Measurements from ENCODE around the gene HABP4. TPM values are rescaled to one million over a fixed set of nuclear protein-coding genes. Genes with fewer than 3 reads are reported as not detected.

The HABP4 gene
- total RNA-seq, 1 donor from 2014 or later: 14.3 TPM

DNA sequence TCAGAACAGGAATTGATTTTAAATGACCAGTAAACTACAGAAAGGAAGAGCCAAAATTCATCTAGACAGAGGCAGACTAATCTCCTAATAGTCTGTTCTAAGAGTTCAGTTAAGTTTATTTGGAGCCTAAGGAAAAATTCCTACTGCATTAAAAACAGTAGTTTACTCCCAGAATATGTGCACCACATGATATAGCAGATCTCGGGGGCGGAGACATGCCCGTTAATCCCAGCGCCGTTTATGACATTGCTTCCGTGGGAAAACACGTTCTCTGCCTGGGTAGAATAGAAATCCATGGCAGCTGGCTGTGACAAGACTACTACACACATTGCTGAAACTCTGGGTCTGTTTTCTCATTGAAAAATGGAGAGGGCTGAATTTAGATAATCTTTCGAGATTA is 11.4 kb downstream of the HABP4 start:
- DNase-seq (ENCODE audit: low spot score): no peak
- intact Hi-C loops (cut with micrococcal nuclease): no loop called here
- peaks cover 23% of the 10 kb centered on the region for H3K36me3 Mint-ChIP-seq (ENCODE audit: low read depth)
- H3K4me3 Mint-ChIP-seq (ENCODE audit: low read depth): no peak overlapping the region
- H3K27ac Mint-ChIP-seq: no peak overlapping the region
- no peaks in the 10 kb centered on the region for H3K27me3 Mint-ChIP-seq (ENCODE audit: low read depth)
- H3K9me3 Mint-ChIP-seq: no peaks in the 10 kb centered on the region
- peaks cover 3% of the 10 kb centered on the region for H3K4me1 Mint-ChIP-seq (ENCODE audit: low read depth)

DNA sequence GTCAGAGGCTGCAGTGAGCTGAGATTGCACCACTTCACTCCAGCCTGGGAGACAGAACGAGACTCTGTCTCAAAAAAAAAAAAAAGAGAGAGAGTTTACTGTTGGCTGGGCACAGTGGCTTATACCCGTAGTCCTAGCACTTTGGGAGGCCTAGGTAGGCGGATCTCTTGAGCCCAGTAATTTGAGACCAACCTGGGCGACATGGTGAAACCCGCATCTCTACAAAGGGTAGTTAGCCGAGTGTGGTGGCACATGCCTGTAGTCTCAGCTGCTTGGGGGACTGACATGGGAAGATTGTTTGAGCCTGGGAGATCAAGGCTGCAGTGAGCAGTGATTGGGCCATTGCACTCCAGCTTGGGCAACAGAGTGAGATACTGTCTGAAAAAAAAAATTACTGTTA is 12.6 kb downstream of the HABP4 start:
- H3K36me3 Mint-ChIP-seq (ENCODE audit: low read depth): peaks cover 23% of the 10 kb centered on the region
- H3K27me3 Mint-ChIP-seq (ENCODE audit: low read depth): no peaks in the 10 kb centered on the region
- no peak for DNase-seq (ENCODE audit: low spot score)
- peaks cover 3% of the 10 kb centered on the region for H3K4me1 Mint-ChIP-seq (ENCODE audit: low read depth)
- no peaks in the 10 kb centered on the region for H3K9me3 Mint-ChIP-seq
- no peak overlapping the region for H3K27ac Mint-ChIP-seq
- intact Hi-C loops (cut with micrococcal nuclease): no loop called here
- H3K4me3 Mint-ChIP-seq (ENCODE audit: low read depth): no peak overlapping the region

DNA sequence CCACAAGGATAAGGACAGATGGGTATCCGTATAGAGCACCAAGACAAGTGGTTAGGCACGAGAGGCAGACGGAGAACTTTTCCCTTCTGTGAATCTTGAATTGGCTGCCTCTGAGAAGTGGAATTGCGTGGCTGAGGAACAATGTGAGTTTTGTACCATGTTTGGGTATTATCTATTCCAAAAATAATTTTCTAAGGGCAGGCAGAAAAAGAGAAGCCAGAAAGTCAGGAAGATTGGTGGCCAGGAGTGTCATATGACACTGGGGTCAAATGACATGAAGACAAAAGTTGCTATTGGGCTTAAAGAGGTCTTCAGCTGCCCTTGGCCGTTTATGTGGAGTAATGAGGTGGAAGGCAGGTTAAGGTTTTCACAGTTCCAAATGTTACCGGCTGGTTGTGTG is 14.5 kb downstream of the HABP4 start:
- H3K9me3 Mint-ChIP-seq: no peaks in the 10 kb centered on the region
- DNase-seq (ENCODE audit: low spot score): no peak
- intact Hi-C loops (cut with micrococcal nuclease): no loop called here
- H3K4me1 Mint-ChIP-seq (ENCODE audit: low read depth): no peaks in the 10 kb centered on the region
- H3K4me3 Mint-ChIP-seq (ENCODE audit: low read depth): no peak overlapping the region
- H3K27ac Mint-ChIP-seq: no peak overlapping the region
- H3K27me3 Mint-ChIP-seq (ENCODE audit: low read depth): no peaks in the 10 kb centered on the region
- H3K36me3 Mint-ChIP-seq (ENCODE audit: low read depth): peaks cover 11% of the 10 kb centered on the region

DNA sequence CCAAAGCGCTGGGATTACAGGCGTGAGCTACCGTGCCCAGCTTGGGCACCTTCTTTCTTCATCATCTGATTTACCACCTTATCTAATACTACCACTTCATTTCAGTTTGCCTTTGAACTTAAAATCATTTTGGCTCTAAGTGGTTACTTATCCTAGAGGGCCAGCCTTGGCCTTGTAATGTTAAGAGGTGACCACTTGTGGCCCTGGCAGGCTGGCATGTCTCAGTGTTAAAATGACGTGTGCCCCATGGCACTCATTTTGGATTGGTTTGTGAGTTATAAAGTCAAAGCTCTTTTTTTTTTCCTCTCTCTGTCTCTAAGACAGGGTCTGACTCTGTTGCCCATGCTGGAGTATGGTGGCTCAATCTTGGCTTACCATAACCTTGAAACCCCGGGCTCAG is 17.8 kb downstream of the HABP4 start:
- Mint-ChIP-seq H3K27me3 (ENCODE audit: low read depth) (no peaks in the 10 kb centered on the region), H3K9me3 (no peaks in the 10 kb centered on the region), H3K36me3 (ENCODE audit: low read depth) (peaks cover 13% of the 10 kb centered on the region), H3K27ac (no peak overlapping the region), H3K4me1 (ENCODE audit: low read depth) (no peaks in the 10 kb centered on the region), H3K4me3 (ENCODE audit: low read depth) (no peak overlapping the region)
- no peak for DNase-seq (ENCODE audit: low spot score)
- intact Hi-C loops (cut with micrococcal nuclease): no loop called here

DNA sequence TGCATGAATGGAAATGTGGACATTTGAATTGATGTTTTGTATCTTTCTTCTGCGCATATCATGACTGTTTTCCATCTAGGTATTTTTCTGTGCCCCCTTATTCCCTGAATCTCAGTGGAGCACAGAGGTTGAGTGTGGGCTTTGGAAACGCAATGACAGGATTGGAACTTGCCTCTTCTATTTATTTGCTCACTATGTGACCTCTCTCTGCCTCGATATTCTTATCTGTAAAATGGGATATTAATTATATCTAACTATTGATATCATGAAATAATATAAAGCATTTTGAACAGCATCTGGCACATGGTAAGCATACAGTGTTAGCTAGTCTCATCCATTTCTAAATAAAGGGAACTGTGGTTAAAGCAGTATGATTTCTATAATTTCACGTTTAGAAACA is 26.0 kb downstream of the HABP4 start:
- H3K36me3 Mint-ChIP-seq (ENCODE audit: low read depth): peaks cover 17% of the 10 kb centered on the region
- DNase-seq (ENCODE audit: low spot score): no peak
- H3K27me3 Mint-ChIP-seq (ENCODE audit: low read depth): no peaks in the 10 kb centered on the region
- no peak overlapping the region for H3K4me3 Mint-ChIP-seq (ENCODE audit: low read depth)
- no peaks in the 10 kb centered on the region for H3K9me3 Mint-ChIP-seq
- no peak overlapping the region for H3K27ac Mint-ChIP-seq
- intact Hi-C loops (cut with micrococcal nuclease): no loop called here
- H3K4me1 Mint-ChIP-seq (ENCODE audit: low read depth): peaks cover 10% of the 10 kb centered on the region

DNA sequence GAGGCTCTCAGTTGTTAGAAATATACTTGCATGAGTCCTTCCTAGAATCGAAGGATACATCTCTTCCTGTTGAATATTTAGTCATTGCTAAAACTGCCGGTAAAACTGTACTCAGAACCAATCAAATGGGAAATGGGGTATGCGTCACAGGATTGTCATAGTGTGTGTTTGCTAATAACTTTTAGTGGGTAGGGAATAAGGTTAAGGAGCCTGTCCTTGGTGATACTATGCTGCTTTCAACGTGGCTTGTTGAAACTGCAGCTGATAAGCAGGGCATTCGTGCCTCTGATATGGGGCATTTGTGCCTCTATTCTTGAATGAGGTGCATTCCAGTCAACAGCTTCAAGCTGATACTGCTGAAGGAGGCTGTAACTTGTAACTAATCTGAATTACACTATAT is 26.6 kb downstream of the HABP4 start:
- Mint-ChIP-seq H3K36me3 (ENCODE audit: low read depth) (peaks cover 13% of the 10 kb centered on the region), H3K4me3 (ENCODE audit: low read depth) (no peak overlapping the region), H3K27ac (no peak overlapping the region), H3K9me3 (no peaks in the 10 kb centered on the region), H3K4me1 (ENCODE audit: low read depth) (peaks cover 10% of the 10 kb centered on the region), H3K27me3 (ENCODE audit: low read depth) (no peaks in the 10 kb centered on the region)
- intact Hi-C loops (cut with micrococcal nuclease): no loop called here
- DNase-seq (ENCODE audit: low spot score): no peak

DNA sequence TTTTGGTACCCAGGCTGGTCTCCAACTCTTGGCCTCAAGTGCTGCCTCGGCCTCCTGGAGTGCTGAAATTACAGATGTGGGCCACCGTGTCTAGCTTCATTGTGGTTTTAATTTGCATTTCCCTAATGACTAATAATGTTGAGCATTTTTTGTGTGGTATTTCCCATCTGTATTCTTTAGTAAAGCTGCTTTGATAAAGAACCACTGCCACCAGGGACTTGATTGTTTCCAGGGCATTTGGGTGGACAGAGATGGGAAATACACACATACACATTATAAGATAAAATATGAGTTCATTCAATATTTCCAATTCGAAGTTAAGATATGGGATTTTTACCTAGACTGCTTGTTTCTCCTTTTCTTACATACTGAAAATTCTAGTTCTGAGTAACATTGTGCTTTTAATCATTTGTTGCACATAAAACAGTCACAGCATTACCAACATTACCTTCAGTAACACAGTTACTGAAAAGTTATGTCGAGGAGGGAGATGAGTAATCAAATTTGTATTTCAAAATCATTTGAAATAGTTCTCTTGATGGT is 28.9 kb downstream of the HABP4 start:
- Mint-ChIP-seq H3K4me3 (ENCODE audit: low read depth) (no peak overlapping the region), H3K27me3 (ENCODE audit: low read depth) (no peaks in the 10 kb centered on the region), H3K36me3 (ENCODE audit: low read depth) (peaks cover 23% of the 10 kb centered on the region), H3K4me1 (ENCODE audit: low read depth) (peaks cover 10% of the 10 kb centered on the region), H3K9me3 (no peaks in the 10 kb centered on the region), H3K27ac (peak overlapping the region; percentile 66)
- intact Hi-C loops (cut with micrococcal nuclease): loop anchor here (1.0 to 2.0 kb wide), 3 partner anchors 12 to 72 kb away; partner anchors contain the start of gene HABP4
- DNase-seq (ENCODE audit: low spot score): no peak

DNA sequence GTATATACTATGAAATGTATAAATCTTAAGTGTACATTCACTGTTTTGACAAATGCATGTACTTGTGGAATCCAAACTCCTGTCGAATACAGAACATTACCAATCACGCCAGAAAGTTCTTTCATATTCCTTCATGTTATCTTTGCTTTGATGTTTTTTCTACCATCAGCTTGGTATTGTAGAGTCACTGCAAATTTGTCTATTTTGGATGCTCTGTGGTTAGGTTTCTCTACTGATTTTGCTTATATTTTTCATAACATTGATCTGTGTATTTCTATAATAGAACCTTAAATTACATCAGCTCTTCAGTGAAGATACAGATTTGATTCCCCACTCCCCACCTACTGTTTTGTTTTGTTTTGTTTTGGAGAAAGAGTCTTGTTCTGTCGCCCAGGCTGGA is 30.8 kb downstream of the HABP4 start:
- no peaks in the 10 kb centered on the region for H3K27me3 Mint-ChIP-seq (ENCODE audit: low read depth)
- peaks cover 33% of the 10 kb centered on the region for H3K36me3 Mint-ChIP-seq (ENCODE audit: low read depth)
- no peak for DNase-seq (ENCODE audit: low spot score)
- H3K4me3 Mint-ChIP-seq (ENCODE audit: low read depth): no peak overlapping the region
- H3K27ac Mint-ChIP-seq: no peak overlapping the region
- H3K4me1 Mint-ChIP-seq (ENCODE audit: low read depth): peaks cover 10% of the 10 kb centered on the region
- no peaks in the 10 kb centered on the region for H3K9me3 Mint-ChIP-seq
- intact Hi-C loops (cut with micrococcal nuclease): no loop called here

DNA sequence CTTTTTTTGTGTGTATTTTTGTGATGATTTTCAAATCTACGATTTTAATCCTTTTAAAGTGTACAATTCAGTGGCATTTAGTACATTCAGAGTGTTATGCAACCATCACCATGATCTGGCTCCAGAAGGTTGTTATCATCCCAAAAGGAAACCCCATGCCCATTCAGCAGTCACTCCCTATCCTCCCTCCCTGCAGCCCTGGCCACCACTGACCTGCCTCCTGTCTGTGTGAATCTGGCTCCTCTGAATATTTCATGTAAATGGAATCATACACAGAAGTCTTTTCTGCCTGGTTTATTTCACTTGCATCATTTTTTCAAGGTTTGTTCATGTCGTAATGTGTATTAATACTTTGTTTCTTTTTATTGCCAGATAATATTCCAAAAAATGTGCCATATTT is 32.5 kb downstream of the HABP4 start:
- Mint-ChIP-seq H3K9me3 (no peaks in the 10 kb centered on the region), H3K36me3 (ENCODE audit: low read depth) (peaks cover 34% of the 10 kb centered on the region), H3K4me1 (ENCODE audit: low read depth) (peaks cover 8% of the 10 kb centered on the region), H3K27ac (no peak overlapping the region), H3K4me3 (ENCODE audit: low read depth) (no peak overlapping the region), H3K27me3 (ENCODE audit: low read depth) (no peaks in the 10 kb centered on the region)
- DNase-seq (ENCODE audit: low spot score): no peak
- intact Hi-C loops (cut with micrococcal nuclease): no loop called here

DNA sequence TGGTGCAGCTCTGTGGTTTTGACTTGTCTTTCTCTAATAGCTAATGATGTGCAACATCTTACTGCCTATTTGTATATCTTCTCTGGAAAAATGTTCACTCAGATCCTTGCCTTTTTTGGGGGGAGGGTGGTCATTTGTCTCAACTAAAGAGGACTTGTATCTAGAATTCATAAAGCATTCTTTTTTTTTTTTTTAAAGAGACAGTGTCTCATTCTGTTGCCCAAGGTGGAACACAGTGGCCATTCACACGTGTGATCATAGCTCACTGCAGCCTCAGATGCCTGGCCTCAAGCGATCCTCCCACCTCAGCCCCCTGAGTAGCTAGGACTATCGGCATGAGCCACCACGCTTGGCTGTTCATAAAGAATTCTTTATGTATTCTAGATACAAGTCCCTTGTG is 33.2 kb downstream of the HABP4 start:
- intact Hi-C loops (cut with micrococcal nuclease): no loop called here
- no peaks in the 10 kb centered on the region for H3K9me3 Mint-ChIP-seq
- H3K27me3 Mint-ChIP-seq (ENCODE audit: low read depth): no peaks in the 10 kb centered on the region
- no peak for DNase-seq (ENCODE audit: low spot score)
- no peak overlapping the region for H3K4me3 Mint-ChIP-seq (ENCODE audit: low read depth)
- peaks cover 38% of the 10 kb centered on the region for H3K36me3 Mint-ChIP-seq (ENCODE audit: low read depth)
- H3K4me1 Mint-ChIP-seq (ENCODE audit: low read depth): peaks cover 8% of the 10 kb centered on the region
- H3K27ac Mint-ChIP-seq: no peak overlapping the region

DNA sequence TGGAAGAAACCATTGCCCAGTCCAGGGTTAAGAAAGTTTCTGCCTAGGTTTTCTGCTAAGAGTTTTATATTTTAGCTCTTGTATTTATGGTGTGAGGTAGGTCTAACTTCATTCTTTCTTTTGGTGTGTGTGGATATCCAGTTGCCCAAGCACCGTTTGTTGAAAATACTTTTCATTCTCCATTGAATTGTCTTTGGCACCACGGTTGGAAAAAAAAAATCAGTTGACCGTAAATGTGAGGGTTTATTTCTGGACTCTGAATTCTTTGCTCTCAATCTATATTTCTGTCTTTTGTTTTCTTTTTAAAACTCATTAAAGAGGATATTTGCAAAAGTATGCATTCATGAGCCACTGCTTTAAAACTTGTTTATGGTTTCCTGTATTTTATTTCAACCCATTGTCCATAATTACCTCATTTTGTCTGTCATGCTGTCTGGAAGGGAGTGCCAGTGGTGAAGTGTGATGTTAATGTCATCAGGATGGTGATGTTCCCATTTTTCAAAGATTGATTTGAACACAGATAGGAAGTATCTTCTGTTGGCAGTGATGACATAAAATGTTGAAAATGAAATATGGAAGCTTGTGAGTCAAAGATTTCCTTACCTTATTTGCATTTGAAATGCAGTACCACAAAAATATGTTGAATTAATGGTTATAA is 33.9 kb downstream of the HABP4 start:
- Mint-ChIP-seq H3K27me3 (ENCODE audit: low read depth) (no peaks in the 10 kb centered on the region), H3K36me3 (ENCODE audit: low read depth) (peaks cover 39% of the 10 kb centered on the region), H3K27ac (no peak overlapping the region), H3K9me3 (no peaks in the 10 kb centered on the region), H3K4me3 (ENCODE audit: low read depth) (no peak overlapping the region), H3K4me1 (ENCODE audit: low read depth) (peaks cover 4% of the 10 kb centered on the region)
- no peak for DNase-seq (ENCODE audit: low spot score)
- intact Hi-C loops (cut with micrococcal nuclease): no loop called here

DNA sequence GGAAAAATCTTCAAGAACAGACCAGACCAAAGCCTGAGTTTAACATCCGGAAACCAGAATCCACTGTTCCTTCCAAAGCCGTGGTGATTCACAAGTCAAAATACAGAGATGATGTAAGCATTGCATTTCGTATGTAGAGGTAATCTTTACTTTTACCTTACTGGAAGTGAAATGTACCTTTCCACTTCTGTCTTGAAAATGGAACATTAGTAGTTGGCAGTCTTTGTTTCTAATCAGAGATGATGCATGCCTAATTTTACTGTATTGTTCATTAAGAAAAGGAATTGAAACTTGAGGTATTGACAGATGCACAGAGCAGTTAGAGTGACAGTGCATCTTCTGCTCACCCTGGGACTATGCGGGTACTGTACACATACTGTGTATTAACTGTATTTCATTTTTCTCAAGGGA is 34.6 kb downstream of the HABP4 start:
- peaks cover 1% of the 10 kb centered on the region for H3K4me1 Mint-ChIP-seq (ENCODE audit: low read depth)
- no peaks in the 10 kb centered on the region for H3K27me3 Mint-ChIP-seq (ENCODE audit: low read depth)
- peaks cover 44% of the 10 kb centered on the region for H3K36me3 Mint-ChIP-seq (ENCODE audit: low read depth)
- H3K9me3 Mint-ChIP-seq: no peaks in the 10 kb centered on the region
- H3K27ac Mint-ChIP-seq: no peak overlapping the region
- no peak for DNase-seq (ENCODE audit: low spot score)
- H3K4me3 Mint-ChIP-seq (ENCODE audit: low read depth): no peak overlapping the region
- intact Hi-C loops (cut with micrococcal nuclease): no loop called here

DNA sequence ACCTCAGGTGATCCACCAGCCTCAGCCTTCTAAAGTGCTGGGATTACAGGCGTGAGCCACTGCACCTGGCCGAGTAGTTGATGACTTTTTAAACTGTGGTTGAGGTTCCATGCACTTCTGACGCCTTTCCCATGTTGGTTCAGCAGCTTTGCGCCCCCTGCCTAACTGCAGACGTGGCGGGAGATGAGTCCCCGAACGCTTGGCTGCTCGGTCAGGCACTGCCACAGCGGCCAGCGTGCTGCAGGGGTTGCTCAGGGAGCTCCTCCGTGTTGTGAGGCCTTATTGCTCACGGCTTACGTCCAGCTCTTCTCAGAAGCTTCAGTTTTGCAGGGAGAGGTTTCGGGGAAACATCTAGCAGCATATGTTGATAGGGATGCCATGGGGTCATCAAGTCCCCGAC is 35.3 kb downstream of the HABP4 start:
- no peak overlapping the region for H3K4me3 Mint-ChIP-seq (ENCODE audit: low read depth)
- no peak overlapping the region for H3K27ac Mint-ChIP-seq
- H3K4me1 Mint-ChIP-seq (ENCODE audit: low read depth): no peaks in the 10 kb centered on the region
- no peaks in the 10 kb centered on the region for H3K27me3 Mint-ChIP-seq (ENCODE audit: low read depth)
- H3K9me3 Mint-ChIP-seq: no peaks in the 10 kb centered on the region
- DNase-seq (ENCODE audit: low spot score): no peak
- peaks cover 49% of the 10 kb centered on the region for H3K36me3 Mint-ChIP-seq (ENCODE audit: low read depth)
- intact Hi-C loops (cut with micrococcal nuclease): no loop called here

All from activated T-helper 2 cell treated with anti-CD3 and anti-CD28 coated beads, Interferon-gamma antibody, Interleukin-2, Interleukin-4, amounts not matched to agents 10 μg/mL and 5 μg/mL and 100 μg/mL, durations not matched to agents 14 hours and 24 hours and 36 hours (primary cell).